Activated CD8-positive, alpha-beta memory T cell treated with anti-CD3 and anti-CD28 coated beads, Interleukin-2, amount 50 U/mL, for 4 hours (primary cell): Measurements from ENCODE around the gene SLC13A5.
A peak's percentile ranks its signal among the peaks of the same experiment; 100 is the strongest.
"Not testable (repeated sequence)": the region's sequence is repeated elsewhere in the genome, so short reads cannot be mapped to it uniquely, and the experiment has no call there.

Source experiments
- DNase-seq: peaks from one replicate; pipeline ENCODE4 v3.0.0-alpha.2; 2020

Gene SLC13A5

DNA sequence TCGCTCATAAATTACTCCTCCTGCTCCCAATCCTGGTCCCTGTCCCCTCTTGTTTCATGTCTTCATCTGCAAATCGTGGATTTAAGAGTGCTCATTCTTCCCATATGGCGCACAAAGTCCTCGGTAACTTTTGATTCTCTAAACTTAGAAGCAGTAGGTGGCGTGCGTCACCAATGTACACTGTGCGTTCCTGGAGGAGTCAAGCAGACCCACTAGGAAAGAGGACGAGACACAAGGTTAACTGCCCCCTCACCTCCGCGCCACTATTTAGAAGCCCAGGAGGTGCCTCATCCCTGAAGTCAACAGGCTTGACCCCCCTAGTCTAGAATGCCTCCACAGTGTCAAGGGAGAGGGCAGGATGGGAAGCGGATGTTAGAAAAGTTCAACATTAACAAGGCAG is 2.9 kb downstream of the SLC13A5 start:
- no peak for DNase-seq

DNA sequence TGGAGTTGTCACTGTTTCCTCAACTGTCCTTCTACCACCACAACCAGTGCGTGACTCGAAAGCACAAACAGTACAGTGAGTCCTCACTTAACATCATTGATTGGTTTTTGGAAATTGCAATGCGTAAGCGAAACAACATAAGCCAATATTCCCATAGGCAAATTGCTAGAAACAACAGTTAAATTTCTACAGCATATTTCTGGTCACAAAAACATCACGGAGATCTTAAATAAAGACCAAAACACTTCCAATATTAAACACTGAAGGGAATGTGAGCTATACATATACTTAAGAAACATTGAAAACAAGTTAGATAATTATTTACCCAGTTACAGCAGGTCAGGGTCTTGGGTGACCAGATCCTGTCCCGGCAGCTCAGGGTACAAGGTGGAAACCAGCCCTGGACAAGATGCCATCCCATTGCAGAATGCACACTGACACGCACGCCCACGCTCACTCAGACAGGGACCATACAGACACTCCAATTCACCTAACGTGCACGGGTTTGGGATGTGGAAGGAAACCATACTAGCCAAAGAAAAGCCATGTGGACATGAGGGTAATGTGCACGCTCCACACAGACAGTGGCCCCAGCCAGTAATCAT is 4.7 kb downstream of the SLC13A5 start:
- DNase-seq, result no peak

DNA sequence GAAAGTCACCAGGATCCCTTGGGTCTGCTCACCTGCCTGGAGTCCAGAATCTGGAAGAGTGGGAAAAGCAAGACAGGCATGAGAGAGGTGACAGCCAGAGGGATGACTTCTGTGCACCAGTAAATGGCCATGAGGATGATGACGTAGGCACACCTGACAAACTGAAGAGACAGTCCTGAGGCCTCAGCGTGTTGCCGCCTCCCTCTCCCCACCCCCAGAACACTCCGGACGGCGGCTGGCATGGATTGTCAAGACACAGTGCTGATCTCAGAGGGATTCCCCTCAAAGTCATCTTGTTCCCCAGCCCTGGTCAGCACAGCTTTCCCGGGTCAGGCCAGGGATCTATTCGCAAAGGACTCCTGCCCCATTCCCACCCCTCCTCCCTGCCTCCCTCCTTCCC is 6.2 kb downstream of the SLC13A5 start:
- DNase-seq, result no peak

DNA sequence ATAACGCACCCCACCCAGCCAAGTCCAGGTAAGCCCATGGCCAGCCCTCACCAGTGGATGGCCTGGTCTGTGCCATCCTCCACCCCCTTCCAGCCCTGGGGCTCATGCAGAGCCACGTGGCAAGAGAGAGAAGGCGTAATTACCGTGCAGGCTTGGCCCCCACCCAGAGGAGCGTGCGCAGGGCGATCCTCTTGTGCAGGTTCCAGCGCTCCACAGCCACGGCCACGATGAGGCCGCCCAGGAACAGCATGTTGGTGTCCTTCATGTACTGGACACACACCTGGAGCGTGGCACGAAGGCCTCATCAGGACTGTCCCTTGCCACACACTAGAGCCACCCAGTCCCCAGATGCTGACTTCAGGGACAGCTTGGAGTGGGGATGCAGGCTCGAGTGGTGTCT is 6.7 kb downstream of the SLC13A5 start:
- no peak for DNase-seq

DNA sequence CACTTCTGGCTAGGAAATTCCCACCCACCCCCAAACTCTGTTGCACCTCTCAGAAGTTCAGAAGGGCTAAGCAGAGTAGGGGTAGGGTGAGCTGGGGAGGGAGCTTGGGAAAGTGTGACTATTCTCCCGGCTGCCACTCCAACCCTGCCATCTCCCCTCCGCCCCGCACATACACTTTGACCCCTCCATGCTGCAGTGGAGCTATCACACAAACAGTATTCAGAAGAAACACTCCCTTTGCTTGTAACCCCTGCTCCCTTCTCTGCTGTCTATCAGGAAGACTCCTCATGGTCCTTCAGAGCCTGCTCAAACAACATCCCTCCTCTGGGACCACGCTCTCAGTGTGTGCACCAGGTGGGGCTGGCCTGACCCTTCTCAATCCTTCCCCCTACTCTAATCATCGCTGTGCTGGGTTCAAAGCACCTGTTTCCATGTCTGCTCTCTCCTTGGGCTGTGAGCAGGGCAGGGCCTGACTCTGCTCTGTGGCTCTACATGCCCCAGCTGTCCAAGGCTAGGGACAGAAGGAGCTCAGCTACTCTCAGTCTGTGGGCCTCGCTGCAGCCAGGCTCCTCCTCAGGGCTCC is 8.6 kb downstream of the SLC13A5 start:
- no peak for DNase-seq

DNA sequence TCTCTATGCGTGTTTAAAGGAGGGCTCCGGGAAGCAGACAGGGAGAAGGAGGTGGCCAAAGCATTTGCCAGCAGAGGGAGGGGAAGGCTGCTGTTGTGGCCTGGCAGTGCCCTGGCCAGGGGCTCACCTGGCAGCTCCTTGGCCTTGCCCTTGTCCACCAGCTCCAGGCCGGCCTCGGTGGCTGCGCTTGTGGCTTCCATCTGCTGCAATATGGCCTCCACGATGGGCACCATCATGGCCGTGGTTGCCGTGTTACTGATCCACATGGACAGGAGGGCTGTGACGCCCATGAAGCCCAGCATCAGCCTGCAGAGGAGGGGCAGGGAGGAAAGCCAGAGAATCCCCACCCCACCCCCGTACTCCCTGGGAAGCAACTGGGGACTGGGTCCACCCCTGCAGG is 9.4 kb downstream of the SLC13A5 start:
- DNase-seq, result no peak

DNA sequence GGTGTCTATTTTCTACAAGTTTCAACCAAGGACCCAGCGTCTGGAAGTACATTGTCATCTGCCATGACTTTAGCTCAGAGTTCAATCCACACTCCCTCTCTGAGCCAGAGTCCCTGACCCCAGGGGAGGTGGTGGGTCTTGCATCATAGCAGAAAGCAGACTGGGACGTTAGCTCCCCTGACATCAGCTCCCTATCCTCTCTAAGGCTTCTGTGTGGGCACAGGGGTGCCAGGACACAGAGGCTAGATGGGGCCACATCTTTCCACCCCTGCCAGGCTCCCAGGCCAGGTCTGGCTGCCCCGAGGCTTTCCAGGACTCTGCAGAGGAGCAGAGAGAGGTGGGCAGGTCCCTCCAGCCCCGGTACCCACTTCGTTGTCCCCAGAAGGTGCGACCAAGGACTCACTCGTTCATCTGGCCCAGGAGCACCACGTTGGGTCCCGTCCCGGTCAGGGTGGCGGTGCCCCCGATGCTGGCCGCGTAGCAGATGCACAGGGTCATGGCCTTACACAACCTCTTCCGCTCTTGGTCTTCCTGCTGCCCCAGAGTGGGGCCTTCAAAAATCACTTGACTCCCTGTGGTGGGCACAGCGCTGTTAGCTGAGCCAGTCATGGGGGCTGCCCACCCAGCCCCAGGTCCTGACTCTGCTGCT is 10.5 kb downstream of the SLC13A5 start:
- DNase-seq, result no peak

DNA sequence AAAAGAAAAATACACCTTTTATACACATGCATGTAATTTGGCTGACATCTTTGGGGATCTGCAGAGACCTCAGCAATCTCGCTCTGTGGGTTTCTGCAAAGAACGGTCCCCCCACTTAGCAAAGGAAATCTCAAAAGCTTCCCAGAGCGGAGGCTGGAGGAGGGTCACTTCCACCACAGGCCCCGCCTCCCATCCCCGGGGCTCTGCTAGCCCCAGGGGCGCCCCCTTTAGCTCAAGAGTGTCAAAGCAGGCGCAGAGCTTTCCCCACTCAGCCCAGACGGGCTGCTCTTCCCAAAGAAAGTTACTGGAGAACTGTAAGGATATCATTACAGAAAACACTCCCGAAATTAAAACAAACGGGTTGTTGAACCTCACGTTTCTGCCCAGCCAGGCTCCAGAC is 11.4 kb downstream of the SLC13A5 start:
- peak; percentile 33 for DNase-seq

DNA sequence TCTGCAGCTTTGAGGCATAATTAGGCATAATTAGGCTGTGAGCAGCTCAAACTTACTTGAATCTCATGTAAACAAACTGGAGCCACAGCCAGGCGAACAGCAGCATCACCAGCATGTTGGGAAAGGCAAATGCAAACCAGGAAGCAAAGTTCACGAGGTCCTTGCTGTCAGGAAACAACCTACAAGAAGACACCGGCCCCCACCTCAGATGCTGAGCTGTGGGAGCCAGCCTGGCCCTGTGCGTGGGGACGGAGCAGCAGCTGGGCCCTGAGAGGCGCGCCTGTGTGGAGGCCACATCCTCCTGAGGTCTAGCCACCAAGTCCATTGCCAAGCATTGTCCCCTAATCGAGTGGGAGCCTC is 12.2 kb downstream of the SLC13A5 start:
- DNase-seq, result no peak

DNA sequence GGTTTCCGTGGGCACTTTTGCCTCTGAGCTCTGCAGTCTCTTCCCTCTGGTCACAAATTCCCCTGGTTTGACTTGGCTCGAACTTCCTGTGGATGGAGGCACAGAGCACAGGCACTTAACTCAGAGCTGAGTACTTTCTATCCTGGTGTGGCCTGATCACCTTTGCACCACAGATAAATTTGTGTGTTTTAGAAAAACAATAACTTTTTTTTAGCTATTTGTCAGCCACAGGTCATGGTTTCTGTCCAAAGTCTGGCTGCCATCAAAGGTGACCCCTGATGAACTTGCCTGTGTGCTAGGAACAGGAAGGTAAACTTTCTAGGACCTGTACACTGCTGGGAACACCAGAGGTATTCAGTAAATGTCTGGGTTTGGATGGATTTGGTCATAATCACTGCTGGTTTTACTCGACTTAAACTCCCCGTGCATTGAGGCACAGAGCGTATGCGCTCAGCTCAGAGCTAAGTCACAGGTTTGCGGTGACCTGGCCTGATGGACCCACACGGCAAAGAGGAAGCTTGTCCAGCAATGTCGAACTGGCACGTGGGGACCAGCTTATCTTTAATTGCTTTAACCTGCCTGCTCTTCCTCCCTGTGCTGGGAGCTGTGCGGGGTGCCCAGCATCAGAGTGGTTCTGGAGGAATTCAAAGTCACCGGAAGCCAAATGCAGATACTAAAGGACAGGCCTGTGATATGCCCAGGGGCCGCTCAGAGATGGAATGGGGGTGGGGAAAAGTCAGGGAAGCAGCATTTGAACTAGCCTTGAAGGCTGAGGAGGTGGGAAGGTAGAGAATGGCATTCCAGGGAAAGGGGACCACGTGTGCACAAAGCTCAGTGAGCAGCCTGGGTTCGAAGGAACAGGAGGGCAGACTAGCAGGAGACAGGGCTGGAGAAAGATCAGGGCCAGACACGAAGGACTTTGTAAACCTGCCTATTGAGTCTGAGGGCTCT is 12.9 kb downstream of the SLC13A5 start:
- DNase-seq, result no peak

DNA sequence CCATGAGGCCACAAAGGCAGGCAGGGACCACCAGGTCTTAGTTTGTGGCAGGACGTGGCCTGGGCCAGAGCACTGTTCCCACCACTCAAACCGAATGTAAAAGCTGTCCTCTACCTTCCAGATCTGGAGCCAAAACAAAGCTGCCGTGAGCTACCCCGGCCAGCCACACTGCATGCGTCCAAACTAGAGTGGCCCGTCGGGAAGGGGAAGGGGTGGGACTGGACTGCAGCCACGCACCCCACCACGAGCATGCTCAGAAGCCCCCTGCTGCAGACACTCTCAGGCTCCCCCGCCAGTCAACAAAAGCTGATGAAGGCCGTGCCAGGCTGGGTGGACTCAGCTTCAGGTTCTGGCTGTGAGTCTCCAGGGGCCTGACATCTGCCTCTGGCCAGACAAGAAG is 15.2 kb downstream of the SLC13A5 start:
- no peak for DNase-seq

DNA sequence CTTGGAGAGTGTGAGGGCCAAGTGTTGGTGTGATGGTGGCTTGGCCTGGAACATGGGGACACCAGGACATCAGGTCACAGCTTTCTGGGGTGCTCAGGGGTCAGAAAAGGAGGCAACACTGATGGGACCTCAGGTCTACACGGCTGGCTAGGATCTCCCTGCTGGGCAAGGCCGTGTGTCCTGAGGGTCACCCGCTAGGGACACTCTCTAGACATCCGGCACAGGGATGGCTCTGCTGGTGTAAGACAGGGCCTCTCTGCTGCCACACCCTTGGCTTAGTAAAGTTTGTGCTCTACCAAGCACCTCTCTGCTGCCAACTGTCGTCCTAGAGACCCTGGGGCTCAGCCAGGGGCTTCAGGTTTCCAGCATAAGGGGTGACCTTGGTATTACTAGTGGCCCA is 16.3 kb downstream of the SLC13A5 start:
- peak; percentile 2 for DNase-seq

DNA sequence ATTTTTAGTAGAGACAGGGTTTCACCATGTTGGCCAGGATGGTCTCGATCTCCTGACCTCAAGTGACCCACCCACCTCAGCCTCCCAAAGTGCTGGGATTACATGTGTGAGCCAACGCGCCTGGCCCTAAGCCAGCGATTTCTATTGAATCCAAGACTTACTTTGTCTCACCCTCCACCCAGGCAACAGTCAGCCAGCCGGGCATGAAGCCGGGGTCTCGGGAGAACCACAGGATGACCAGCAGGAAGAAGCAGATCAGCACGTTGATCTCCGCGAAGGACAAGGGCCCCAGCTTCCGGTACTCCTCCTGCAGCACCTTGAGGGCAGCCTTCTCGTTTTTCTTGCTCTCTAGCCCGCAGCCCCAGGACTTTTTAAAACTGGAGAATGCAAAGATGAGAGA is 17.6 kb downstream of the SLC13A5 start:
- DNase-seq, result peak; percentile 3

DNA sequence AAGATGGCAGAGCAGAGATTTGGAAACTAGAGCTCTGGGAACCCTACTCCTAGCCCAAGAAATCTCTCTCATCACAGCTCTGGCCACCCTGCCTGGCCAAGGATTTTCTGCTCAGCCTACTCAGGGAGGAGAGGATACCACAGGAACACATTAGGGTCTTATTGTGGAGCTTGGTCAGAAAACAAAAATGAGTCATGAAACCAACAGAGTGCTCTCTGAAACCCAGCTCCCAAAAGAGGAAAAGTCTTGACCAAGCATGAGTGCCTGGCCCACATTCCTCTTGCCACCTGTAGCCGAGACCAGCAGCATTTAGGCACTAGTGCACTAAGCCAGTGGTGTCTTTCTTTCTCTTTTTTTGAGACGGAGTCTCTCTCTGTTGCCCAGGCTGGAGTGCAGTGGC is 18.1 kb downstream of the SLC13A5 start:
- DNase-seq, result no peak

DNA sequence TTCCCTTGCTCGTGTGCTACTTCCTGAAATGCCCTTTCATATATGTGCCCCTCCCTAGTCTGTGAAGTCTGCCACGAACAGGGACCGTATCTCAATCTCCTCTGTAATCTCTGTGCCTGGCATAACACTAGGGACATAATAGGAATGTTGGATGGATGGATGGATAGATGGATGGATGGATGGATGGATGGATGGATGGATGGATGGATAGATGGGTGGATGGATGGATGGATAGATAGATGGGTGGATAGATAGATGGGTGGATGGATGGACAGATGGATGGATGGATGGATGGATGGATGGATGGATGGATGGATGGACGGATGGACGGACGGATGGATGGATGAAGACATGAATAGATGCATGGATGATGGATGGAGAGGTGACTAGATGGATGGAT is 21.2 kb downstream of the SLC13A5 start:
- not testable (repeated sequence) for DNase-seq

DNA sequence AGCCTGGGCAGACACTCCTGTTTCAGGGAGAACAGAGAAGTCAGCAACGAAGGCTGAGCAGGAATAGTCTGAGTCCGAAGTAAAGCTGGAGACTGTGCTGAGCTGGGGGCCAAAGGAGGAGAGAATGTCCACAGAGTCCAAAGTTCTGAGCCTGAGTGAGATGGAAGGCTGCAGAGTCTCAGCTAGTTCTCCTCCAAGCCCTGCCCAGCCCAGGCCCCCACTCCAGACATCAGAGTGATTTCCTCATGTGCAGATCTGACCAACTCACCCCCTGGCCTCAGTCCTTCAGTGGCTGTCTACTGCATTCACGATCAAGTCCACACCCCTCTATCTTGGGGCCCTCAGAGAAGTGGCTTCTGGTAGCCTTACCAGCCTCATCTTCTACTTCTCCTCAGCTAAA is 21.6 kb downstream of the SLC13A5 start:
- DNase-seq, result no peak

DNA sequence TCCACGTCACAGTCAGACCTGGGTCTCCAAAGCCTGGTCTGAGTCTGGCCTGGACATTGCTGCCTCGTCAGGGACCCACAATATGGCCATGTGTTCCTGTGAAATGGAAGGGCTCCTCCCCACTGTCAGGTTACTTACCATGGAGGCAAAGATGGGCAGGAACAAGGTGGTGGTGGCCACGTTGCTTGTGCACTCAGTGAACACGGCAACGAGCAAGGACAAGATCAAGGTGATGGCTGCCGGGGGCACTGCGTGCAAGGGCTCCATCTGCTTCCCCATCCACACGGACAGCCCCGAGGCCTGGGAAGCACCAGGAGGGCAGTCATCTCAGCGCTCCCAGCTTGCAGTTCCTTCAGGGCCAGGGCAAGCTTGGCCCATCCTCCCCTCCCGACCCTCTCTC is 22.5 kb downstream of the SLC13A5 start:
- DNase-seq, result no peak

DNA sequence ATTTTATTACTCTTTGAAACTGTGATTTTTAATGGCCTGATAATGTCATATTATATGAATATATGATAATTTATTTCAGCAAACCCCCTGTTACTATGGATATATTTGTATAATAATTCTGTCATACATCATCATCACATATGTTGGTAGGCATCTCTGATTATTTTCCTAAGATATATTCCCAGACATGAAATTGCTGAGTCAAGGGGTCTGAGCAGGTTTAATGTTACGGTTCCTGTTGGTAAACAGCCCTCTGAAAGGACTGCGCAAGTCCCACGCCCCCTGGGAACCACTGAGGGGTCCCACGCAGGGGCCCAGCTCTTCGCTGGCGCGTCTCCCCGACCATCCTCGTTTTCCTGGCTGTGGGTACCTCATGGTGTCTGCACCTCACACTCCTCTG is 24.2 kb downstream of the SLC13A5 start:
- no peak for DNase-seq

DNA sequence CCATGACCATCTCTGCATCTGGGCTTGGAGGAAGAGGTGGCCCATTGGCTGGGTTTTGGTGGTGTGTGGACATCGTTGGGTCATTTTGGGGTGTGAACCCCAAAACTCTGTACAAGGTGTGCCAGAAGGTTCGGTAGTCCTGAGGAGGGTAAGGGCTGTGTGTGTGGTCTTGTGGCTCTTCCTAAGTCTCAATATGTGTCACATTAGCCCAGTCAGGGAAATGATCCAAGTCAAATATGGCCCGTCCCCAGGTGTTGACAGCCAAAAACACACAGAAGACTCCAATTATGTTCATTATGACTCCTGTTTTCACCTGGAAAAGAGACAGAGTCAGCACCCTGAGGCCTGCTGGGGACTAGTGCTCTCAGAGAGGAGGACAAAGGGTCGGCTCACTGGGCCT is 27.1 kb downstream of the SLC13A5 start:
- DNase-seq, result no peak

DNA sequence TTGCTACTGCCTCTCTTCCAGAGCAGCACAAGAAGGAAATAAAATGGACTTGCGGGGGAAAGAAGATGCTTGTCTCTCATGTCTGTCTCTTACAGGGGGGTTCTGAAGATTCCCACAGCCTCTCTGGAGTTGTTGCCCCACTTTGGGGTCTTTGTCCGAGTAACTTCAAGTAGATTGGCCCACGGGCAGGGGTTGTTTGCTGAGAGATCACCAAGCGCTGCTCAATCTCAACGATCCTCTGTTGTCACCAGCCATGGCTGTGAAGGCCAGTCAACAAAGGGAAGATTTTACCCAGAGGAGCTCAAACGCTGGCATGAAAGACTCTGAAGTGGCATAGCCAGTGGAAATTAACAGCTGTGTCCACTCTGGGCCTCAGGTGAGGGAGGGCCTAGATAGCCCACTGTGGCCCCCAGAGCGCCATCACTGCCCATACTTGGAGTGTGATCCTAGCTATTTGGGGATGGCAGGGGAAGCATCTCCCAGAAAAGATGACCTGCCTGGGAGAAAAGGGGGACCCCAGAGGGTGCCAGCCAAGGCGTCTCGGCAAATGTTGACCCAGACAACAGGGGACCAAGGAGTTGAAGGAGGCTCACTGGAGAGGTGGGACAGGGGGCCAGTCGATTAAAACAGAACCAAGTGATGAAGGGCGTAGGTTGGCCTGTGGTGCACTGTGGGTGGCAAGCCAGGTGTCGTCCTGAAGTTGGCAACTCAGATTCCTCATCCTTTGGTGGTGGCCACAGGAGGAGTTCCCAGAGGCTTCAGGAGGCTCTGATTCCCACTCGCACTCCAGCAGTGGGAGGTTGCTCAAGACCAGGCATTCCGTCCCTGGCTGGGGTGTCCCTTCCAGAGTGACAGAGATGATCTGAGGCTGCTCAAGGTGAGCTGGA is 28.0 kb downstream of the SLC13A5 start:
- no peak for DNase-seq

DNA sequence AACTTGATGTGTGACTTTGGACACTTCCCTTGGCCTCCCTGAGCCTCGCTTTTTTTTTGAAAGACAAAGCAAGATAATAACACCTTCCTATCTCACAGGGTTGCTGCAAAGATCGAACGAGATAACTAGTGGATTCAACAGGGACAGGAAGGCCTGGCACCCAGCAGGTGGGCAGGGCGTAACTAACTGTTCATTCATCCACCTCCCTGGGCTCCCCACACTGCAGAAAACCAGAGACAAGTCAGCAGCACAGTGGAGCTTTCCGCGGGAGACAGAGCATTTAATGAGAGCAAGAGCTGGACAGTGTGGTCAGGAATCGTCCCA is 28.7 kb downstream of the SLC13A5 start:
- no peak for DNase-seq

DNA sequence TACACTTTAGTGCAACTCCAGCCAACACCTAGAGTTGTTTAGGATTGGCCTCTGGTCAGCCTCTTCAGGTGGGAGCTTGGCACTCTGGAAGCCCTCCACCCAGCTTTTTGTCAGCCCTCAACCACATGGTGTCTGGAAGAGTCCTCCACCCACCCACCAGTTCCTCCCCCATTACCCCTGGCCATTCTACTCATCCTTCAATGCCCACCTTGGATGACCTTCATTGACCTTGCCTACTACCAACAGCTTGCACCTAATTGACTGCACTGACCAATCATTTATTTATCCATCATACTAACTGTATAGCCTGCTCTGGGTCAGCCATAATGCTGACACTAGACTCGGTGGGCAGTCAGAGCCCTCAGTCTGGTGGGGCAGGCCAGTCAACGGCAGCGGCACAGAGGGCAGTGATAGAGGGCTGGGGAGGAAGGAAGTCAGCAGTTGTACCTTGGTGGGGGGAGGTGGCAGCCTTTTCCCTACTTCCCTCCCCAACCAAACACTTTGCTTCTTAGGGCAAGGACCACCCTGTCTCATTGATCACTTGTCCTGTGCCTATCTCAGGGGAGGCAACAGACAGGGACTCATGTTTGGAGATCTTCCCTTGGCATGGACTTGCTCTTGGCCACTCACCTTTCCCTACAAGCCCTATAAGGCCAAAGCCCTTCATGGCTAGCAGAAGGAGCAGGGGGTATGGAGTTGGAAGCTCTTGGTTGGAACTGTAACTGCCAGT is 29.3 kb downstream of the SLC13A5 start:
- no peak for DNase-seq
